SK-N-MC (cell line): ENCODE data around the gene SRSF2.
"Not testable (repeated sequence)": the region's sequence is repeated elsewhere in the genome, so short reads cannot be mapped to it uniquely, and the experiment has no call there.

ENCODE experiments used
- DNase-seq: peaks from one replicate; pipeline ENCODE4 v3.0.0-alpha.2; 2011; ENCODE audit warnings: low read depth, low spot score
- H3K27ac ChIP-seq: fragments of 200-600 bp; sonication (generic); 2 replicates; pipeline ENCODE4 v1.5.1; 2016; ENCODE audit warnings: mixed run types
- H3K36me3 ChIP-seq: fragments of 200-600 bp; sonication (generic); 2 replicates; pipeline ENCODE4 v1.6.1; 2017; ENCODE audit warnings: antibody characterized with exemption, low read length, mixed read lengths; ENCODE audit not compliant: insufficient read depth
- H3K4me3 ChIP-seq: fragments of 200-600 bp; sonication (generic); 2 replicates; pipeline ENCODE4 v1.5.1; 2016
- H3K9ac ChIP-seq: fragments of 200-600 bp; sonication (generic); 2 replicates; pipeline ENCODE4 v1.8.0; 2017; ENCODE audit warnings: mixed run types, mixed read lengths; ENCODE audit not compliant: insufficient read length
- H3K9me3 ChIP-seq: fragments of 200-600 bp; sonication (generic); 2 replicates; pipeline ENCODE4 v1.6.1; 2017; ENCODE audit warnings: low read depth, mild to moderate bottlenecking, antibody characterized with exemption, low read length, moderate library complexity, mixed read lengths
- EZH2 ChIP-seq: fragments of 200-600 bp; sonication (generic); IDR thresholded peaks from one replicate; pipeline ENCODE4 v1.6.1; 2017; ENCODE audit warnings: antibody characterized with exemption
- FOXP2 ChIP-seq: optimal IDR thresholded peaks from 2 replicates; pipeline ENCODE3; 2011; ENCODE audit warnings: mild to moderate bottlenecking, moderate library complexity; ENCODE audit not compliant: insufficient read depth; ENCODE audit errors: extremely low read length, control extremely low read depth
- POLR2AphosphoS5 ChIP-seq: IDR thresholded peaks from 2 replicates; pipeline ENCODE4 v1.6.1; 2012; ENCODE audit warnings: mild to moderate bottlenecking, low read depth, low read length, borderline replicate concordance

Gene SRSF2

DNA sequence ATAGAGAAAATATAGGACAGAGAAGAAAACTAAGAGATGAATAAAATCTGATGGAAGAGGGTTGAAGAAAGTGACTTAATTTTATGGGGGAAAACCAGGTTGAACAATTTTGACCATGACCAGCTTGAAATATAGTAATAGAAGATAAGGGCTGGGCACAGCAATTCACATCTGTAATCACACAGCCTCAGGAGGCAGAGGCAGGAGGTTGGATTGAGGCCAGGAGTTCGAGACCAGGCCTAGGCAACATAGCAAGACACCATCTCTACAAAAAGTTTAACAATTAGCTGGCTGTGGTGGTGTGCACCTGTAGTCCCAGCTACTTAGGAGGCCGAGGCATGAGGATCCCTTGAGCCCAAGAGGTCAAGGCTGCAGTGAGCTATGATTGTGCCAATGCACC lies 35.1 kb downstream of the SRSF2 start:
- H3K4me3 ChIP-seq = no peak overlapping the region
- no peak overlapping the region for H3K9ac ChIP-seq
- H3K27ac ChIP-seq = no peak overlapping the region
- DNase-seq = no peak
- TF ChIP-seq POLR2AphosphoS5 (no peak), EZH2 (no peak), FOXP2 (no peak)
- no peaks in the 10 kb centered on the region for H3K36me3 ChIP-seq
- no peaks in the 10 kb centered on the region for H3K9me3 ChIP-seq

DNA sequence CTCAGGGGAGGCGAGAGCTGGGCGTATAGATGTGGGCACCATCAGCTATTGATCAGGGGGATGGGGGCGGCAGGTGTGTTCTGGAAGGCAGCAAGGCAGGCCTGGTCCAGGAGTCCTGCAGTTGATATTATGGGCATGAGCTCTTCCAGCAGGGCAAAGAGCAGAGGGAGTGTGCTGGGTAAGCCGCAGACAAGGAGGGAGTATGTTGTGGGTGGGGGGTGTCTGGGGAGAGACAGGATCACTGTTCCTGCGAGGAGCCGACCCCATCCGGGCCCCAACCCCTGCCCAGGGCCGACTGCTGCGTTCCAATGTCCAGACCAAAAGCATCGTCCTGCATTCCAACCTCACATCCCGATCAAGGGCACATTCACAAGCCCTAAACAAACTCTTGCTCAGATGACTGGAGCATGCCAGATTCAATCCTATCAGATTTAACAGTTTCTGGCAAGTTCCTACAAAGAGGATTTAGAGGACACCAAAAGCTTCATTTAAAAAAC lies 35.6 kb downstream of the SRSF2 start:
- TF ChIP-seq POLR2AphosphoS5 = no peak
- no peak for TF ChIP-seq EZH2
- TF ChIP-seq FOXP2 = no peak
- no peaks in the 10 kb centered on the region for H3K36me3 ChIP-seq
- H3K9ac ChIP-seq = no peak overlapping the region
- DNase-seq = no peak
- H3K27ac ChIP-seq = no peak overlapping the region
- no peak overlapping the region for H3K4me3 ChIP-seq
- no peaks in the 10 kb centered on the region for H3K9me3 ChIP-seq

DNA sequence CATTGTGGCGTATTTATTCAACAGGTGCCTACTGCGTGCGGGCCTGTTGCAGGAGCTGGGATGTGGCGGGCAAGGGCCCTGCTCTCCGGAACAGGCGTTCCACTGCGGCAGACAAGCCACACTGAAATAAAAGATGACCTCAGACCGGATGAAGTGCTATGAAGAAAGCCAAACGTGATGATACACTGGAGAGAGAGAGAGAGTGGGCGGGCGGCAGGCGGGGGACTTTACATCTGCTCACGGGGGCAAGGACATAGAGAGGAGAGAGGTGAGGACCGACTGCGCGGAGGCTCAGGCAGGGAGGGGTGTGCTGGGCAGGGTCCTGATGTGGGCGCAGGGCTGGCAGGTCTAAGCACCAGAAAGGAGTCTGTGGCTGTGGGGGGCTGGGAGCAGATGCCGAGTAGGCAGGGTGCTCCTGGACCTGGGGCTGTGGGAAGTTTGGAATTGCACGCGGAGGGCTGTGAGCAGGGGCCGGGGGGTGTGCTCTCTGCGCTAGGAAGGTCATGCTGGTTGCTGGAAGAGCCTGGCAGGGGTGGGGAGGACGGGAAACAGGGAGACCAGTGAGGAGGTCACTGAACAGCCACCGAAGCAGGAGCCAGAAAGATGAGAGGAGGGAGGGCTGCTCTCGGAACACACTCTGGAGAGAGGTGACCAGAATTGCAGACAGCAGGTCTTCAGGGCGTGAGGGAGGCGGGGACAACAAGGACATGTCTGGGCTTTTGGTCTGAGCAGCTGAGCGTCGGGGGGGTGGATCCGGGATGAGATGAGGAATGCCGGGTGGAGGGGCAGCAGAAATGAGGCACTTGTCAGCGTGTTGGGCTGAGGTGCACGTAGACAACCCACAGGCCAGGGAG lies 36.3 kb downstream of the SRSF2 start:
- TF ChIP-seq FOXP2 (no peak), POLR2AphosphoS5 (no peak), EZH2 (no peak)
- Histone ChIP-seq H3K9me3 (no peaks in the 10 kb centered on the region), H3K9ac (no peak overlapping the region), H3K4me3 (no peak overlapping the region), H3K36me3 (no peaks in the 10 kb centered on the region), H3K27ac (no peak overlapping the region)
- no peak for DNase-seq

DNA sequence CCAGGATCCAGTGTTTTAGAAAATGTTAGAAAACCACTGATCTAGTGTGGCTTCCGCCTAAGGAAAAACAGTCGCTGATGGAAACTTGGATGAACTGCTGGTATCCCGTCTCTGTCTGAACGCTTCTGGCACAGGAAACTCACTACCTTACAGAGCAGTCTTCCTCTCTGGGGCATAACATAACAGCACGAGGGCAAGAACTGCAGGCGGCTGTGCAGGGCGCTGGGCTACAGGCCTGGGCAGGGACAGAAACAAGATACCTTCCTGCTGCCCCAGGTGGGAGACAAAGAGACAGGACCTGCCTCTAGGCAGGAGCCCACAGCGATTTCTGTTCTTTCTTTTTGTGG lies 36.9 kb downstream of the SRSF2 start:
- H3K4me3 ChIP-seq = no peak overlapping the region
- no peaks in the 10 kb centered on the region for H3K36me3 ChIP-seq
- H3K9me3 ChIP-seq = no peaks in the 10 kb centered on the region
- no peak for DNase-seq
- TF ChIP-seq EZH2 = no peak
- TF ChIP-seq POLR2AphosphoS5 = no peak
- no peak for TF ChIP-seq FOXP2
- no peak overlapping the region for H3K9ac ChIP-seq
- no peak overlapping the region for H3K27ac ChIP-seq

DNA sequence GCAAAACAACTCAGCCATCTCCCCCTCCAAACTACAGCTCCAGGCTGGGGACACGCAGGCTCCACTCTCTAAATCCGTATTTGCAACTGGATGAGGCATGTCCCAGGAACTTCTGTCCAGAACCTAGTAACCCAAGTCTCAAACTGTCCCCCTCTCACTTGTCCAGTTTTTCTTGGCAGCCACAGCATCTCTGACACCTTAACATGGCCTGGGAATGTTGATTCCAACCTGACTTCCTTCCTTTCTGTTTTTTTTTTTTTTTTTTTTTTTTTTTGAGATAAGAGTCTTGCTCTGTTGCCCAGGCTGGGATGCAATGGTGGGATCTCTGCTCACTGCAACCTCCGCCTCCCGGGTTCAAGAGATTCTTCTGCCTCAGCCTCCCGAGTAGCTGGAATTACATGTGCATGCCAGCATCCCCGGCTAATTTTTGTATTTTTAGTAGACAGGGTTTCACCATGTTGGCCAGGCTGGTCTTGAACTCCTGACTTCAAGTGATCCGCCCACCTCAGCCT lies 38.6 kb downstream of the SRSF2 start:
- not testable (repeated sequence) for H3K9ac ChIP-seq, H3K27ac ChIP-seq, H3K36me3 ChIP-seq, H3K9me3 ChIP-seq, H3K4me3 ChIP-seq, DNase-seq

DNA sequence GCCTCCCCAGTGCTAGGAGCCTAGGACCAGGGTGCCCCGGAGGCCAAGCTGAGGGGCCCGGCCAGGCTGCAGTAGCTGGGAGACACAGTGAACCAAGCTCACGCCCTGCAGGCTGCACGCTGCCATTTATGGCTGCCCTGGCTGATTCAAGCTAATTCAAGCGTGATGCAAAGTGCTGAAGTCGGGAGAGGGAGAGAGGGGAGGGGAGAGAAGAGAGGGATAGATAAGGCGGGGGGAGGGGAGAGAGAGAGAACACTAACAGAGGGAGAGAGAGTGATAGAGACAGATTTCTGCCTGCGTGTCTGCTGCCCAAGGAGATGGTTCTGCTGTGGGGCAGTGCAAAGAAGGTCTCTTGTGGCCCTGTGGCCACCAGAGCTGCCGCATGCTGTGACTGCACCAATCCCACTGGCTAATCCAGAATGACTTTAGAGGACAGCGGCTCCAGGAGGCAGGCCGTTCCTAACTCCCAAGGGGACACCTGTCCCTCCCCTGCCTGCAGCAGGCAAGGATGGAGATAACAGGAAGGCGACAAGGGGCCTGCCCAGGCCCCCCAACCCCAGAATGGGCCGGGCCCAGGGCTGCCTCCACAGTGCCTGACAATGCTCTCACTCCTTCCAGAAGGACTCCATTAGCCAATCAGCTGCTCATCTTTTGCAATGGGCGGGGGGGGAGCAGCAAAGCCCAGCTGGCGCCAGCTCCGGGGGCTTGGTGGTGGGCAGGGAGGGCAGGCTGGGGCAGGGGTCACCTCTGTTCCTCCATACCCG lies 39.2 kb downstream of the SRSF2 start:
- Histone ChIP-seq H3K27ac (peak overlapping the region; percentile 71), H3K9ac (peak overlapping the region; percentile 17), H3K36me3 (no peaks in the 10 kb centered on the region), H3K4me3 (peak overlapping the region; percentile 51), H3K9me3 (no peaks in the 10 kb centered on the region)
- no peak for TF ChIP-seq EZH2
- no peak for TF ChIP-seq POLR2AphosphoS5
- no peak for TF ChIP-seq FOXP2
- DNase-seq = no peak

DNA sequence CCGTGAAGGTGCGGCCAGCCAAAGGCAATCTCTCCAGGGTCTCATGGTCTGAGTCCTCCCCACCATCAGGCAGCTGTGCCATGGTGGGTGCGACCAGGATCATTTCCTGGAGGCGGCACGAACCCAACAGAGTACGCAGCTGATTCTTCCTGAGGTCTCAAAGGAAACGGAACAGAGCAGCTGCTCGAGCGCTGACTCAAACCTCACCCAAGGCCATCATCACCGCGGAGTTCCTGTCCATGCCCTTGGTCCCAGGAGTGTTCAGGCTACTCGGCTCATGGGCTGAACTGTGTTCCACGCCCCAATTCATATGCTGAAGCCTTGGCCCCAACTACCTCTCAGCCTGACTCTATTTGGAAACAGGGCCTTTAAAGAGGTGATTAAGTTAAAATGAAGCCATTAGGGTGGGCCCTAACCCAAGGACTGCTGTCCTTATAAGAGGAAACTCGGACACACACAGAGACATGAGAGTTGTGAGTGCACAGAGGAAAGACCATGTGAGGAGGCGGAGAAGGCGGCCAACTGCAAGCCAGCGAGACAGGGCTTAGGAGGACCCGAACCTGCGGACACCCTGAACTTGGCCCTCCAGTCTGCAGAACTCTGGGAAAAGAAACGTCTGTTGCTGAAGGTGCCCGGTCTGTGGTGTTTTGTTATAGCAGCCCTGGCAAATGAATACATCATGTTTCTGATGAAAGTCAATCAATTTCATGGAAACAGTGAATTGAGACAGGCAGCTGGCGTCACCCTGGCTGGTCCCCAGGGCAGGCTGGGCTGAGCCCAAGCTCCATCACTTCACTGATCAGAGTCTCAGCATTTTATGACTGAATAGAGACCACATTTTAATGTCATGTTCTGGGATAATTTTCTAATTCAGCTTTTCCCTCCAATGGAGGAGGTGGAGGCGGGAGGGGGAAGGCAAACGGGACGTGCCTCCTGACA lies 40.1 kb downstream of the SRSF2 start:
- Histone ChIP-seq H3K27ac (peak overlapping the region; percentile 71), H3K9me3 (no peaks in the 10 kb centered on the region)
- no peak for TF ChIP-seq EZH2
- TF ChIP-seq POLR2AphosphoS5 = no peak
- TF ChIP-seq FOXP2 = no peak

More for the DNA sequence above, 40.1 kb downstream of the SRSF2 start:
- peak overlapping the region; percentile 51 for H3K4me3 ChIP-seq
- DNase-seq = no peak
- peak overlapping the region; percentile 17 for H3K9ac ChIP-seq
- H3K36me3 ChIP-seq = no peaks in the 10 kb centered on the region
